Brain microvascular endothelial cell (primary cell): Measurements from ENCODE around the gene ZBED2.
A peak's percentile ranks its signal among the peaks of the same experiment; 100 is the strongest.

Experiments
- DNase-seq: peaks from one replicate; pipeline ENCODE4 v3.0.0-alpha.2; 2020
- H3K27ac ChIP-seq: fragments of 250-450 bp; sonication (Bioruptor Pico); 2 replicates; pipeline ENCODE4 v1.5.1; 2020; ENCODE audit warnings: mild to moderate bottlenecking, moderate library complexity
- H3K27me3 ChIP-seq: fragments of 250-450 bp; sonication (Bioruptor Pico); replicated peaks from 2 replicates; pipeline ENCODE4 v1.5.1; 2020; ENCODE audit warnings: mild to moderate bottlenecking
- H3K36me3 ChIP-seq: fragments of 250-450 bp; sonication (Bioruptor Pico); replicated peaks from 2 replicates; pipeline ENCODE4 v1.5.1; 2020; ENCODE audit warnings: mild to moderate bottlenecking
- H3K4me3 ChIP-seq: 2 replicates; pipeline ENCODE4 v1.5.1; 2011; ENCODE audit warnings: low read depth, mild to moderate bottlenecking, control low read depth, low read length, moderate library complexity
- CTCF ChIP-seq: IDR thresholded peaks from 2 replicates; pipeline ENCODE4 v1.5.1; 2011; ENCODE audit warnings: low read depth, mild to moderate bottlenecking, moderate library complexity, low read length, control low read depth, inconsistent platforms; ENCODE audit errors: missing control alignments
- in situ Hi-C: cut with HindIII; loops from 2 replicates; pipeline ENCODE4 v1.10.0; 2017; ENCODE audit warnings: low sequenced_read_pairs, low pct_ligation_motif_present

ZBED2 gene

GRCh38 chr3:111598552-111598951 lies 3.4 kb upstream of the ZBED2 start:
- no peak overlapping the region for H3K27ac ChIP-seq
- DNase-seq, result no peak
- H3K36me3 ChIP-seq, result no peaks in the 10 kb centered on the region
- in situ Hi-C loops, result no loop called here
- no peak for TF ChIP-seq CTCF
- H3K27me3 ChIP-seq, result no peaks in the 10 kb centered on the region
- no peak overlapping the region for H3K4me3 ChIP-seq

GRCh38 chr3:111598139-111598538 lies 3.0 kb upstream of the ZBED2 start:
- Histone ChIP-seq H3K27ac (no peak overlapping the region), H3K36me3 (no peaks in the 10 kb centered on the region), H3K27me3 (no peaks in the 10 kb centered on the region), H3K4me3 (no peak overlapping the region)
- in situ Hi-C loops, result no loop called here
- no peak for TF ChIP-seq CTCF
- no peak for DNase-seq

- Histone ChIP-seq H3K27me3 (no peaks in the 10 kb centered on the region), H3K36me3 (no peaks in the 10 kb centered on the region)
- in situ Hi-C loops, result no loop called here
Observed at GRCh38 chr3:111596328-111596727, 1.2 kb upstream of the ZBED2 start.

GRCh38 chr3:111594781-111595180 lies 365 bp downstream of the ZBED2 start:
- in situ Hi-C loops, result no loop called here
- no peaks in the 10 kb centered on the region for H3K36me3 ChIP-seq
- H3K27me3 ChIP-seq, result no peaks in the 10 kb centered on the region
- no peak overlapping the region for H3K4me3 ChIP-seq
- no peak for DNase-seq
- H3K27ac ChIP-seq, result no peak overlapping the region
- TF ChIP-seq CTCF, result no peak

More at GRCh38 chr3:111596328-111596727, 1.2 kb upstream of the ZBED2 start:
- DNase-seq, result no peak
- H3K4me3 ChIP-seq, result no peak overlapping the region
- H3K27ac ChIP-seq, result no peak overlapping the region
- no peak for TF ChIP-seq CTCF

- Histone ChIP-seq H3K4me3 (no peak overlapping the region), H3K27me3 (no peaks in the 10 kb centered on the region), H3K36me3 (no peaks in the 10 kb centered on the region), H3K27ac (no peak overlapping the region)
- DNase-seq, result peak; percentile 78
- no peak for TF ChIP-seq CTCF
- in situ Hi-C loops, result no loop called here
Observed at GRCh38 chr3:111594205-111594604, 941 bp downstream of the ZBED2 start.

GRCh38 chr3:111593666-111594065 lies 1.5 kb downstream of the ZBED2 start:
- Histone ChIP-seq H3K27me3 (no peaks in the 10 kb centered on the region), H3K27ac (no peak overlapping the region), H3K4me3 (no peak overlapping the region), H3K36me3 (no peaks in the 10 kb centered on the region)
- in situ Hi-C loops, result no loop called here
- no peak for TF ChIP-seq CTCF
- DNase-seq, result no peak
